Tibial nerve (tissue), 4 donors: Measurements from ENCODE around the gene HMX1.

Experiments used
- CTCF ChIP-seq, 5 experiments: fragments of 200-600 bp in 3 of 5; fragments of 450-650 bp in 2 of 5; sonication (generic) in 3 of 5; IDR thresholded peaks; one replicate each; pipeline ENCODE4 v1.5.1; 2016 to 2019; ENCODE audit warnings: antibody characterized with exemption in 5 of 5, mild to moderate bottlenecking in 3 of 5, moderate library complexity in 2 of 5
- EP300 ChIP-seq, 2 donors: sonication (generic); formaldehyde crosslinking; IDR thresholded peaks; one replicate each; pipeline ENCODE4 v1.6.1; 2017; ENCODE audit warnings: antibody characterized with exemption in 2 of 2, mild to moderate bottlenecking in 1 of 2
- POLR2A ChIP-seq, 2 donors: fragments of 450-650 bp; IDR thresholded peaks; one replicate each; pipeline ENCODE4 v1.6.1; 2017; ENCODE audit warnings: antibody characterized with exemption in 2 of 2, mild to moderate bottlenecking in 2 of 2, moderate library complexity in 2 of 2

GRCh38 chr4:8817096-8817812, 54.4 kb downstream of the HMX1 start:
- TF ChIP-seq CTCF (IDR thresholded peaks at IDR 0.05) (no peak), POLR2A (IDR thresholded peaks at IDR 0.05) (no peak), EP300 (IDR thresholded peaks at IDR 0.05) (no peak)
